ENCODE data around the gene ABCC3. TPM values are rescaled to one million over a fixed set of nuclear protein-coding genes. Genes with fewer than 3 reads are reported as not detected.

The ABCC3 gene
- total and polyA plus RNA-seq, 4 donors: 10.3 to 46.4 (median 32.0) TPM

GRCh38 chr17:50681263-50682200, 46.9 kb downstream of the ABCC3 start:
- H3K4me3 ChIP-seq: no peak overlapping the region
- H3K9ac ChIP-seq (ENCODE audit: insufficient read depth in 1 of 2, low read length in 2 of 2): peak overlapping the region in 1 of 2 donors; percentile 26
- no peak for ATAC-seq (ENCODE audit: insufficient read depth, low FRiP score)

GRCh38 chr17:50682441-50682840, 47.8 kb downstream of the ABCC3 start:
- peaks cover 0 to 13% (median 3%) of the 10 kb centered on the region in 5 donors for H3K4me1 ChIP-seq (ENCODE audit: control insufficient read depth in 5 of 5, insufficient read depth in 5 of 5, low read length in 5 of 5)
- H3K36me3 ChIP-seq (ENCODE audit: control insufficient read depth in 4 of 4, insufficient read depth in 4 of 4, low read length in 4 of 4): peaks cover 0 to 3% (median 2%) of the 10 kb centered on the region in 4 donors
- 87 to 91% methylated on average over 3 of the region's 3 CpGs for WGBS, 2 donors
- no peak for DNase-seq
- no peak overlapping the region for H3K27ac ChIP-seq (ENCODE audit: low read depth in 1 of 2, low read length in 1 of 2)
- ATAC-seq (ENCODE audit: insufficient read depth, low FRiP score): no peak
- no peak overlapping the region for H3K4me3 ChIP-seq
- no peaks in the 10 kb centered on the region for H3K9me3 ChIP-seq (ENCODE audit: control insufficient read depth in 4 of 4, insufficient read depth in 3 of 4, low read length in 3 of 4)
- no peak overlapping the region for H3K9ac ChIP-seq (ENCODE audit: insufficient read depth in 1 of 2, low read length in 2 of 2)
- no peaks in the 10 kb centered on the region for H3K27me3 ChIP-seq (ENCODE audit: control insufficient read depth in 3 of 3, insufficient read depth in 3 of 3, low read length in 2 of 3)
- TF ChIP-seq CTCF (IDR thresholded peaks at IDR 0.05; ENCODE audit: control extremely low read depth, extremely low read depth): no peak

More at GRCh38 chr17:50681263-50682200, 46.9 kb downstream of the ABCC3 start:
- TF ChIP-seq CTCF (IDR thresholded peaks at IDR 0.05; ENCODE audit: control extremely low read depth, extremely low read depth): peak; percentile 56
- no peaks in the 10 kb centered on the region for H3K27me3 ChIP-seq (ENCODE audit: control insufficient read depth in 3 of 3, insufficient read depth in 3 of 3, low read length in 2 of 3)
- 59 to 61% methylated on average over 27 of the region's 27 CpGs for WGBS, 2 donors
- no peaks in the 10 kb centered on the region for H3K9me3 ChIP-seq (ENCODE audit: control insufficient read depth in 4 of 4, insufficient read depth in 3 of 4, low read length in 3 of 4)
- H3K27ac ChIP-seq (ENCODE audit: low read depth in 1 of 2, low read length in 1 of 2): no peak overlapping the region
- DNase-seq: peak; percentile 79 to 91 (median 90)
- H3K4me1 ChIP-seq (ENCODE audit: control insufficient read depth in 5 of 5, insufficient read depth in 5 of 5, low read length in 5 of 5): peaks cover 0 to 10% (median 3%) of the 10 kb centered on the region in 5 donors
- peaks cover 0 to 7% (median 4%) of the 10 kb centered on the region in 4 donors for H3K36me3 ChIP-seq (ENCODE audit: control insufficient read depth in 4 of 4, insufficient read depth in 4 of 4, low read length in 4 of 4)

GRCh38 chr17:50682938-50683337, 48.3 kb downstream of the ABCC3 start:
- 94 to 98% methylated on average over 3 of the region's 3 CpGs for WGBS, 2 donors
- Histone ChIP-seq H3K4me3 (no peak overlapping the region), H3K36me3 (ENCODE audit: control insufficient read depth in 4 of 4, insufficient read depth in 4 of 4, low read length in 4 of 4) (peaks cover 0 to 3% (median 1%) of the 10 kb centered on the region in 4 donors)

More at GRCh38 chr17:50682938-50683337, 48.3 kb downstream of the ABCC3 start:
- Histone ChIP-seq H3K9me3 (ENCODE audit: control insufficient read depth in 4 of 4, insufficient read depth in 3 of 4, low read length in 3 of 4) (no peaks in the 10 kb centered on the region), H3K4me1 (ENCODE audit: control insufficient read depth in 5 of 5, insufficient read depth in 5 of 5, low read length in 5 of 5) (peaks cover 0 to 13% (median 5%) of the 10 kb centered on the region in 5 donors), H3K27ac (ENCODE audit: low read depth in 1 of 2, low read length in 1 of 2) (no peak overlapping the region), H3K9ac (ENCODE audit: insufficient read depth in 1 of 2, low read length in 2 of 2) (no peak overlapping the region), H3K27me3 (ENCODE audit: control insufficient read depth in 3 of 3, insufficient read depth in 3 of 3, low read length in 2 of 3) (no peaks in the 10 kb centered on the region)
- TF ChIP-seq CTCF (IDR thresholded peaks at IDR 0.05; ENCODE audit: control extremely low read depth, extremely low read depth): no peak
- DNase-seq (no peak), ATAC-seq (ENCODE audit: insufficient read depth, low FRiP score) (no peak)

All from lung (tissue), 12 donors.